Measurements from ENCODE around the gene PARK7. TPM values are rescaled to one million over a fixed set of nuclear protein-coding genes. Genes with fewer than 3 reads are reported as not detected.

PARK7 gene
- total and polyA plus RNA-seq, 2 experiments from 2014 or later: 199 to 603 TPM

DNA sequence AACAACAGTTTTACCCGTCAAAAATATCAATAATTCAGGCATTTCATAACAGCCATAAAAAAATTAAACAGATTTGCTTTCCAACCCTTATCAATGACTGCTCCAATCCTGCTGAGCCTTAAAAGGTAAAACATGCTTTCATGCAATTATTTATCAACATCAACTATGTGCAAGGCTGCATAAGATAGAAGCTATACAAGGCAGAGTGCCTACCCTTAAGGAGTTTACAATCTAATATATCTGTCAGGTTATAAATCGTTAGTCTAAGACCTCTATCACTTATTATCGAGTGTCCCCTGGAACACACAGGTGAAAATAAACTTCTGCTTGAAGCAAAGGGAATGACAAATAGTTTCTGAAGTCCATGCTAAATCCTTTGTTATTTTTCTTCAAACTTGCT is 62.8 kb downstream of the PARK7 start:
- Histone ChIP-seq H3K9me3 (ENCODE audit: low read depth) (no peaks in the 10 kb centered on the region), H3K4me1 (ENCODE audit: low read depth) (no peaks in the 10 kb centered on the region), H3K27me3 (no peaks in the 10 kb centered on the region), H3K4me3 (no peak overlapping the region), H3K27ac (no peak overlapping the region), H3K36me3 (no peaks in the 10 kb centered on the region)
- TF ChIP-seq, protein P1, sequence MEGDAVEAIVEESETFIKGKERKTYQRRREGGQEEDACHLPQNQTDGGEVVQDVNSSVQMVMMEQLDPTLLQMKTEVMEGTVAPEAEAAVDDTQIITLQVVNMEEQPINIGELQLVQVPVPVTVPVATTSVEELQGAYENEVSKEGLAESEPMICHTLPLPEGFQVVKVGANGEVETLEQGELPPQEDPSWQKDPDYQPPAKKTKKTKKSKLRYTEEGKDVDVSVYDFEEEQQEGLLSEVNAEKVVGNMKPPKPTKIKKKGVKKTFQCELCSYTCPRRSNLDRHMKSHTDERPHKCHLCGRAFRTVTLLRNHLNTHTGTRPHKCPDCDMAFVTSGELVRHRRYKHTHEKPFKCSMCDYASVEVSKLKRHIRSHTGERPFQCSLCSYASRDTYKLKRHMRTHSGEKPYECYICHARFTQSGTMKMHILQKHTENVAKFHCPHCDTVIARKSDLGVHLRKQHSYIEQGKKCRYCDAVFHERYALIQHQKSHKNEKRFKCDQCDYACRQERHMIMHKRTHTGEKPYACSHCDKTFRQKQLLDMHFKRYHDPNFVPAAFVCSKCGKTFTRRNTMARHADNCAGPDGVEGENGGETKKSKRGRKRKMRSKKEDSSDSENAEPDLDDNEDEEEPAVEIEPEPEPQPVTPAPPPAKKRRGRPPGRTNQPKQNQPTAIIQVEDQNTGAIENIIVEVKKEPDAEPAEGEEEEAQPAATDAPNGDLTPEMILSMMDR (IDR thresholded peaks at IDR 0.05; ENCODE audit: low read depth, low read length): no peak
- DNase-seq (ENCODE audit: low read depth in 1 of 2, low spot score in 1 of 2): no peak

DNA sequence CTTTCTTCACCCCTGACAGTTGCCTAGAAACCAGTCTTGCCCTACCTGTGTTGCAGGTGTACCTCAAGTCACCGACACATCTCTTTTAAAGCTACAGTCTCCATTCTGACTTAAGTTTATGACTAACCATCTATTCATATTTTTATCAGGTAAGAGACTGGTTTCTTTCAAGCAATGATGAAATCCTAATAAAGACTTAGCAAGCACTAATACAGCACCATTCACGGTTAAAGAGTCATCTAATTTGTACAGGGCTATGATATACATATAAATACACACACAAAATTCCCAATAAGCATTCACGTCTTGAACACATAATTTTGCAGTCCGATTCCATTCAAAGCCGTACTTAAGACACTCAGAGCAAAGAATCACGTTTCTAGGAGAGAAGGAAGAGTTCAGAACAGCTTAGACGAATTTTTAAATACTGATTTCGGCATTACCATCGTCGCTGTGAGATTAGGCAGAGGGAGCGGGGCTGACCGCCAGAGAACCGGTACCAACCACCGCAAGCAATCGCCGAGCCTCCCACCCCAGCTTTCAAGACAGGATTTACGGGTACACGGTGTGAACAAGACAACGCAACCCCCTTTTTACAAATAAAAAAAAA is 63.7 kb downstream of the PARK7 start:
- DNase-seq (ENCODE audit: low read depth in 1 of 2, low spot score in 1 of 2): peak; percentile 13 to 30
- Histone ChIP-seq H3K4me3 (peak overlapping the region; percentile 93), H3K27me3 (no peaks in the 10 kb centered on the region), H3K36me3 (no peaks in the 10 kb centered on the region), H3K9me3 (ENCODE audit: low read depth) (no peaks in the 10 kb centered on the region), H3K4me1 (ENCODE audit: low read depth) (no peaks in the 10 kb centered on the region), H3K27ac (peak overlapping the region; percentile 91)
- TF ChIP-seq, protein P1 (IDR thresholded peaks at IDR 0.05; ENCODE audit: low read depth, low read length): no peak

DNA sequence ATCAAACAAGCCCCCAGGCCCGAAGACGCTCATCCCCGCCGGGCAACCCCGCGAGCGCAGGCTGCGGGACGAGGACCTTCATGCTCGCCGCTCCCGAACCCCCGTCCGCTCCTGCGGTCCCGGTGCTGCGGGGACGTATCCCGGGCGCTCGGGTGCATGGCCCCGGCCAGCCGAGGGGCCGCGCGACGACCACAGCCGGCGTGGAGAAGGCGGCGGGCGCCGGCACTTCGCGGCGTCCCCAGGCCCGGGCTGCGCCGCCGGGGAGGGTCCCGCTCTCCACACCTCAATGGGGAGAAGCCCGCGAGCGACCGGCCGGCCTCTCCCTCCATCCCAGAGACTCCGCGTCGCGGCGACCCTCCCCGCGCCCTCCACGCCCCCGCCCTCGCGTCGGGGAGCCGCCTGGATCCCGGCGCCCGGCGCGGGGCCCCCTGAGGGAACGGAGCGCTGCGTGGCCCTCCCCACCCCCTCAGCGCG is 64.2 kb downstream of the PARK7 start:
- no peaks in the 10 kb centered on the region for H3K9me3 ChIP-seq (ENCODE audit: low read depth)
- DNase-seq (ENCODE audit: low read depth in 1 of 2, low spot score in 1 of 2): no peak
- H3K27me3 ChIP-seq: no peaks in the 10 kb centered on the region
- H3K4me3 ChIP-seq: peak overlapping the region; percentile 93
- H3K4me1 ChIP-seq (ENCODE audit: low read depth): no peaks in the 10 kb centered on the region
- TF ChIP-seq, protein P1 (IDR thresholded peaks at IDR 0.05; ENCODE audit: low read depth, low read length): no peak
- H3K27ac ChIP-seq: peak overlapping the region; percentile 91
- no peaks in the 10 kb centered on the region for H3K36me3 ChIP-seq

DNA sequence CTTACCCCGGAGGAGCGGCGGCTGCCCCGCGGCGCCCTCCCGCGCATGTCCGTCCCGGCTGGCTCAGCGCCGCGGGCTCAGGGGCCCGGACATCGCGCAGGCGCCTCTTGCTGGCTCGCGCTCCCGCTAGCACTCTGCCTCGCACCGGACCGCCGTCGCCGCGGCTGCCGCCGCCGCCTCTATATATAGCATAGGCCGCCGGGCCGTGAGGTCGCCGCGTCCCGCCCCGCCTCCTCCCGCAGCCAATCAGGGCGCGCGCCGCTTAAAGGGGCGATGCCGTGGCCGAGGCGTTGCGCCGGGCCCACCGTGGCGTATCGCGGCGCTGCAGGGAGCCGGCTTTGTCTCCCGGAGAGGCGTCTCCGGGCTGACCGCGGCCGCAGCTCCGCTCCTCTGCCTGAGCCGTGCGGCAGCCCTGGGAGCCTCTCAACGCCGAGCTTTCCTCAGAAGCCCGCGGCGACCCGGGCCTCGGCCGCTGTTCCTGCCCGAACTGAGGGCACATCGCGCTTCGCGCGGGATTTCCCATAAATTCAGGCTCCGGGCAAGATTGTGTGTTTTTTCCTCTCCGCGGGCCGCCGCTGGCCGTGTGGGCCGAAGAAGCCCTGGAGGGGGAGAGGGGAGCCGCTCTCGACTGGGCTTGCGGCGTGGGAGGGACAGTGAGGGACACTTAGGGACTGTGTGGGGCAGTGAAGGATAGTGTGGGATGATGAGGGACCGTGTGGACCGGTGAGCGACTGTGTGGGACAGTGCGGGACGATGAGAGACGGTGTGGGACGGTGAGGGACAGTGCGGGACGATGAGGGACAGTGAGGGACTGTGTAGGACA is 64.9 kb downstream of the PARK7 start, which contains the start of gene ERRFI1:
TSS of gene ERRFI1 (minus strand) at position 157 of the 823 bp plus-strand sequence. CDS start 10,690 bp downstream, outside the sequence.
- no peaks in the 10 kb centered on the region for H3K36me3 ChIP-seq
- no peaks in the 10 kb centered on the region for H3K4me1 ChIP-seq (ENCODE audit: low read depth)
- TF ChIP-seq, protein P1 (IDR thresholded peaks at IDR 0.05; ENCODE audit: low read depth, low read length): no peak
- no peaks in the 10 kb centered on the region for H3K9me3 ChIP-seq (ENCODE audit: low read depth)
- peak within 1 kb of the TSS; percentile 93 for H3K4me3 ChIP-seq
- peak within 1 kb of the TSS; percentile 91 for H3K27ac ChIP-seq
- DNase-seq (ENCODE audit: low read depth in 1 of 2, low spot score in 1 of 2): peak; percentile 97 to 98
- H3K27me3 ChIP-seq: no peaks in the 10 kb centered on the region

DNA sequence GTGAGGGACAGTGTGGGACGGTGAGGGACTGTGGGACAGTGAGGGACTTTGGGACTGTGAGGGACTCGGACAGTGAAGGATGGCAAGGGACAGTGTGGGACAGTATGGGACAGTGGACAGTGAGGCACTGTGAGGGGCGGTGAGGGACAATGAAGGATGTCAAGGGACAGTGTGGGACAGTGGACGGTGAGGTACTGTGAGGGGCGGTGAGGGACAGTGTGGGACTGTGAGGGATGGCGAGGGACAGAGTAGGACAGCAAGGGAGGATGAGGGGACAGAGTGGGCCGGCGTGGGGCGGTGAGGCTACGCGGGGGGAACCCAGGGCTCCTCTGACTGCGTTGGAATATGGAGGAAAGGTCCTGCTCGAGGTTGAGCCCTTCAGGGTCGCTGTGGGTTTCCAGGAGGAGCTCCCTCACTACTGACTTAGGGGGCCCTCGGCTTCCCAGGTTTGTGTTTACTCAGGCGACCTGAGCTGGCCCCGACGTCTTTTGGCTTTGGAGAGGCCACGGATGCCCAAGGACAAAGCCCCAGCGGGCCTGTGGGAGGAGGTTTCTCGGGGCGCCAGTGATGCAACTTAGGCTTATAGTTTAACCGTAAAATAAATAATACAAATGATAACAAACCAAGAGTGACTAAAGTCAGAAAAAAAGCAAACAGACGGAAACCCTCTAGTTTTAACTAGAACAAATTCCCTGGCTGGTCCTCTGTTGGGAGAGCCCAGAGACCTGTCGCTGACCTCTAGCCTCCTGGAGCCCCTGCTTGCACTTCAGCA is 65.7 kb downstream of the PARK7 start:
- Histone ChIP-seq H3K36me3 (no peaks in the 10 kb centered on the region), H3K9me3 (ENCODE audit: low read depth) (no peaks in the 10 kb centered on the region), H3K4me1 (ENCODE audit: low read depth) (no peaks in the 10 kb centered on the region), H3K27me3 (no peaks in the 10 kb centered on the region), H3K27ac (peak overlapping the region; percentile 91), H3K4me3 (peak overlapping the region; percentile 93)
- TF ChIP-seq, protein P1 (IDR thresholded peaks at IDR 0.05; ENCODE audit: low read depth, low read length): no peak
- peak in 1 of 2 donors; percentile 78 for DNase-seq (ENCODE audit: low read depth in 1 of 2, low spot score in 1 of 2)

All from cardiac muscle cell (in vitro differentiated cells and primary cell).